ENCODE measurements around the gene CCDC154.

GRCh38 chr16:1433263-1433560 lies 11.1 kb downstream of the CCDC154 start:
- TF ChIP-seq CTCF (IDR thresholded peaks at IDR 0.05): no peak
- no peak for TF ChIP-seq EZH2 (IDR thresholded peaks at IDR 0.05)
- TF ChIP-seq EZH2phosphoT487 (IDR thresholded peaks at IDR 0.05): no peak
